ENCODE results near the gene TINAGL1.

The TINAGL1 gene

DNA sequence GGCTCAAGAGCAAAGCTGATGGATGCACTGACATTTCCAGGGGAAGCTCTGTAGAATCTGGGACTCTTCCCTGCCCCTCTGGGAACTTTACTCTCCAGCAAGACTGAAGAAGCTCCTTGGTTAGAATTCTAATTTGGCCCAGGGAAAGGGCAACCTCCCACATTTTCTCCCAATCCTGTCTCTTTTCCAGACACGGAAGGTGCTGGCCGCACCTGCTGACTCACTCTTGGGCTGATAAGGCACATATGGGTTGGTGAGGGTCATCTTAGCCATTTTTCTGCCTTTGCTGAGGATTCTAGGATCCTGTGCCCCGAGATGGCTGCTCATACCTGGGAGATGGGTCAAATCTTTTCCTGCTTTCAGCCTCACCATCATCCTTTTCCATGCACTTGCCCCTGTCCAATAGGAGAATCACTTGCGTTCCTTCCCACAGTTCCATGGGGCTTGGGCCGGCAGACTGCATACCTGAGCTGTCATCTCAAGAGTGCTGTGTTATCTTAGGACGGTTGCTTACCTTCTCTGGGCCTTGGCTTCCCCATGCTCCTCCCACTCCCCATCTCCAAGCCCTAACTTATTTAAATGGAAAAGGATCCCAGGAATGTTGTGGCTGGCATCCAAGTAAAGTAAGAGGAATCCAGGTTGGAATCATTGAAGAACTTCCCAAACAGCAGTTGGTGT lies 1.3 kb downstream of the TINAGL1 start:
- Histone ChIP-seq H3K9ac (ENCODE audit: low read depth, low read length) (no peak overlapping the region), H3K4me3 (ENCODE audit: low read length) (no peak overlapping the region)

GRCh38 chr1:31579374-31579773 lies 3.1 kb downstream of the TINAGL1 start:
- H3K27ac ChIP-seq (ENCODE audit: low read depth, low read length) = no peak overlapping the region; the same call in 1 of the 2 replicates
- peaks cover 9% of the 10 kb centered on the region; the same call in 1 of the 2 replicates for H3K27me3 ChIP-seq (ENCODE audit: insufficient read depth, low read length)
- no peak overlapping the region for H3K9ac ChIP-seq (ENCODE audit: low read depth, low read length)
- H3K36me3 ChIP-seq (ENCODE audit: insufficient read depth, low read length) = no peaks in the 10 kb centered on the region
- H3K9me3 ChIP-seq (ENCODE audit: insufficient read depth, low read depth, low read length) = no peaks in the 10 kb centered on the region
- no peak overlapping the region for H3K4me3 ChIP-seq (ENCODE audit: low read length)
- 28% methylated on average over 2 of the region's 5 CpGs for WGBS
- peaks cover 31% of the 10 kb centered on the region for H3K4me1 ChIP-seq (ENCODE audit: insufficient read depth, low read length)

More for the DNA sequence above, 1.3 kb downstream of the TINAGL1 start:
- Histone ChIP-seq H3K36me3 (ENCODE audit: insufficient read depth, low read length) (no peaks in the 10 kb centered on the region), H3K27me3 (ENCODE audit: insufficient read depth, low read length) (peaks cover 9% of the 10 kb centered on the region; the same call in 1 of the 2 replicates), H3K4me1 (ENCODE audit: insufficient read depth, low read length) (peaks cover 31% of the 10 kb centered on the region), H3K27ac (ENCODE audit: low read depth, low read length) (no peak overlapping the region), H3K9me3 (ENCODE audit: insufficient read depth, low read depth, low read length) (no peaks in the 10 kb centered on the region)
- WGBS = 80% methylated on average over 6 of the region's 6 CpGs

GRCh38 chr1:31580513-31580870 lies 4.2 kb downstream of the TINAGL1 start:
- no peaks in the 10 kb centered on the region for H3K36me3 ChIP-seq (ENCODE audit: insufficient read depth, low read length)
- H3K4me3 ChIP-seq (ENCODE audit: low read length) = no peak overlapping the region
- H3K9me3 ChIP-seq (ENCODE audit: insufficient read depth, low read depth, low read length) = no peaks in the 10 kb centered on the region
- peaks cover 9% of the 10 kb centered on the region; the same call in 1 of the 2 replicates for H3K27me3 ChIP-seq (ENCODE audit: insufficient read depth, low read length)
- peaks cover 25% of the 10 kb centered on the region for H3K4me1 ChIP-seq (ENCODE audit: insufficient read depth, low read length)
- H3K27ac ChIP-seq (ENCODE audit: low read depth, low read length) = no peak overlapping the region
- no peak overlapping the region for H3K9ac ChIP-seq (ENCODE audit: low read depth, low read length)
- 83% methylated on average over 5 of the region's 5 CpGs for WGBS

- 86% methylated on average over 15 of the region's 15 CpGs for WGBS
- no peak overlapping the region for H3K27ac ChIP-seq (ENCODE audit: low read depth, low read length)
- no peak overlapping the region for H3K9ac ChIP-seq (ENCODE audit: low read depth, low read length)
- H3K27me3 ChIP-seq (ENCODE audit: insufficient read depth, low read length) = peaks cover 9% of the 10 kb centered on the region; the same call in 1 of the 2 replicates
- no peaks in the 10 kb centered on the region for H3K36me3 ChIP-seq (ENCODE audit: insufficient read depth, low read length)
- peaks cover 19% of the 10 kb centered on the region for H3K4me1 ChIP-seq (ENCODE audit: insufficient read depth, low read length)
- no peak overlapping the region for H3K4me3 ChIP-seq (ENCODE audit: low read length)
- H3K9me3 ChIP-seq (ENCODE audit: insufficient read depth, low read depth, low read length) = no peaks in the 10 kb centered on the region
These were observed 4.7 kb downstream of the TINAGL1 start for GRCh38 chr1:31580891-31581603.

DNA sequence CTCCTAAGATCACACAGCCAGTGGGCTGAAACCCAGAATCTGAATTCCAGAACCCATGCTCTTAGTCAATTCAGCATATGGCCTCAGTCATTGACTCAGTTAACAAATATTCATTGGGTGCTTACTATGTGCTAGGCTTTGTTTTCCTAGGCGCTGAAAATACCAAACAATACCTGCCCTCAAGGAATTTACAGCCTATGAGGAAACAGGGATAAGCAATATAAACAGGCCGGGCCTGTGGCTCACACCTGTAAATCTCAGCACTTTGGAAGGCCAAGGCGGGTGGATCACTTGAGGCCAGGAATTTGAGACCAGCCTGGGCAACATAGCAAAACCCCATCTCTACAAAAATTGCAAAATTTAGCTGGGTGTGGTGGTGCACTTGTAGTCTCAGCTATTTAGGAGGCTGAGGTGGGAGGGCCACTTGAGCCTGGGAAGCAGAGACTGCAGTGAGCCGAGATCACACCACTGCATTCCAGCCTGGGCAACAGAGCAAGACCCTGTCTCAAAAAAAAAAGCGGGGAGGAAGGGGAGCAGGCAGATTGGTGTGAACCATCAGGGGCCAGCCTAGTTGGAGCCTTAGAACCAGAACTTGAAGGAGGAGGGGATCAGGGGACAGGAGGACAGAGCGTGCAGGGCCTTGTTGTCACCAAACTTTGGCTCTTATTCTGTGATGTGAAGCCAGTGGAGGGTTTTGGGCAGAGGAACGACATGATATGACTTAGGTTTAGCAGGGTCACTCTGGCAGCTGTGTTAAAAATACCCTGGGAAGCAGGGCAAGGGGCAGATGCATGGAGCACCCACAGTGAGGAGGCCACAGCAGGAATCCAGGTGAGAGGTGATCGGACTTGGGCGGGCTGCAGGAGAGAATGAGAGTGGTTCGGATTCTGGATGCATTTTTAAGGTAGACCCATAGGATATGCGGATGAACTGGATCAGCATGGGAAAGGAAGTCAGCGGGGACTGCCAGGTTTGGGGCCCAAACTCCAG lies 5.8 kb downstream of the TINAGL1 start:
- H3K27ac ChIP-seq (ENCODE audit: low read depth, low read length) = no peak overlapping the region
- H3K36me3 ChIP-seq (ENCODE audit: insufficient read depth, low read length) = no peaks in the 10 kb centered on the region
- no peak overlapping the region for H3K9ac ChIP-seq (ENCODE audit: low read depth, low read length)
- WGBS = 70% methylated on average over 12 of the region's 12 CpGs
- H3K27me3 ChIP-seq (ENCODE audit: insufficient read depth, low read length) = peaks cover 4% of the 10 kb centered on the region; the same call in 1 of the 2 replicates
- peaks cover 12% of the 10 kb centered on the region for H3K4me1 ChIP-seq (ENCODE audit: insufficient read depth, low read length)
- no peaks in the 10 kb centered on the region for H3K9me3 ChIP-seq (ENCODE audit: insufficient read depth, low read depth, low read length)
- no peak overlapping the region for H3K4me3 ChIP-seq (ENCODE audit: low read length)

GRCh38 chr1:31583082-31583994 lies 7.0 kb downstream of the TINAGL1 start:
- no peak overlapping the region for H3K4me3 ChIP-seq (ENCODE audit: low read length)
- H3K4me1 ChIP-seq (ENCODE audit: insufficient read depth, low read length) = peaks cover 17% of the 10 kb centered on the region
- peaks cover 4% of the 10 kb centered on the region for H3K27me3 ChIP-seq (ENCODE audit: insufficient read depth, low read length)
- no peaks in the 10 kb centered on the region for H3K9me3 ChIP-seq (ENCODE audit: insufficient read depth, low read depth, low read length)
- no peaks in the 10 kb centered on the region for H3K36me3 ChIP-seq (ENCODE audit: insufficient read depth, low read length)
- no peak overlapping the region for H3K27ac ChIP-seq (ENCODE audit: low read depth, low read length)
- WGBS = 94% methylated on average over 16 of the region's 16 CpGs
- no peak overlapping the region for H3K9ac ChIP-seq (ENCODE audit: low read depth, low read length)

DNA sequence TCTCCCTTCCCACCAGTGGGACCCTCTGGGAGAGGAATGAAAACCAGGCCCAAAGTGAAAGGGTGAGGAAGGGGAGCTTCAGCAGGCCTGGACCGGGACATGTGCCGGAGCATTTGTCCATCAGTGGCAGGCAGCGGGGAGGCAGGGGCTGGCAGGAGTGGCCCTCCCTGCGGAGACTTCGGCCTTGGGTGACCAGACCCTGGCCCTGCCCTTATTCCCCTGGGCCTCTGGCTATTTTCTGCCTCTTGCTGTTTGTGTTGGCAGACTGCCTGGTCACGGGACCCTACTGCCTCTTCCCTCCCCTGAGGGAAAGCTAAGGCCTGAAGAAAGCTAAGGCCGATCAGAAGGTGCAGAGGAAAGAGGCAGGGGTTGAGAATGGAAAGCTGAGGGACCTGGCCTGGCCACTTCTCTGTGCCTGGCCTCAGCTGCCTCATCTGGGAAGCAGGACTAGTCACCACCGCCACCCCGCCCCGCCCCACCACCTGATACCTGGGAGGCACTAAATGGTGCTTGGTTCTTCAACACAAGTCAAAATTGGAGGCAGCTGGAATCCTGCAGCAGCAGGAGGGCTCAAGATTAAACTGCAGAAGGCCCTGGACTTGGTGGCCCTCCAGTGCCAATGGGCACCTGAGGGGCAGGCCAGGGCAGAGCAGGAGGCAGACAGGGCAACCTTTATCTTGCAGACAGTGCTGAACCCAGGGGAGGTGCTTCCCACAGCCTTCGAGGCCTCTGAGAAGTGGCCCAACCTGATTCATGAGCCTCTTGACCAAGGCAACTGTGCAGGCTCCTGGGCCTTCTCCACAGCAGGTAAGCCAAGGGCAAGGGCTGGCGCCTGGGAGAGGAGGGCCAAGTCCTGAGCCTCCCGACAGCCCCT lies 7.9 kb downstream of the TINAGL1 start:
- no peak overlapping the region for H3K4me3 ChIP-seq (ENCODE audit: low read length)
- no peak overlapping the region for H3K9ac ChIP-seq (ENCODE audit: low read depth, low read length)
- H3K36me3 ChIP-seq (ENCODE audit: insufficient read depth, low read length) = no peaks in the 10 kb centered on the region
- no peaks in the 10 kb centered on the region for H3K9me3 ChIP-seq (ENCODE audit: insufficient read depth, low read depth, low read length)
- H3K27me3 ChIP-seq (ENCODE audit: insufficient read depth, low read length) = peaks cover 13% of the 10 kb centered on the region
- H3K4me1 ChIP-seq (ENCODE audit: insufficient read depth, low read length) = peaks cover 21% of the 10 kb centered on the region
- 95% methylated on average over 13 of the region's 13 CpGs for WGBS
- no peak overlapping the region for H3K27ac ChIP-seq (ENCODE audit: low read depth, low read length)

DNA sequence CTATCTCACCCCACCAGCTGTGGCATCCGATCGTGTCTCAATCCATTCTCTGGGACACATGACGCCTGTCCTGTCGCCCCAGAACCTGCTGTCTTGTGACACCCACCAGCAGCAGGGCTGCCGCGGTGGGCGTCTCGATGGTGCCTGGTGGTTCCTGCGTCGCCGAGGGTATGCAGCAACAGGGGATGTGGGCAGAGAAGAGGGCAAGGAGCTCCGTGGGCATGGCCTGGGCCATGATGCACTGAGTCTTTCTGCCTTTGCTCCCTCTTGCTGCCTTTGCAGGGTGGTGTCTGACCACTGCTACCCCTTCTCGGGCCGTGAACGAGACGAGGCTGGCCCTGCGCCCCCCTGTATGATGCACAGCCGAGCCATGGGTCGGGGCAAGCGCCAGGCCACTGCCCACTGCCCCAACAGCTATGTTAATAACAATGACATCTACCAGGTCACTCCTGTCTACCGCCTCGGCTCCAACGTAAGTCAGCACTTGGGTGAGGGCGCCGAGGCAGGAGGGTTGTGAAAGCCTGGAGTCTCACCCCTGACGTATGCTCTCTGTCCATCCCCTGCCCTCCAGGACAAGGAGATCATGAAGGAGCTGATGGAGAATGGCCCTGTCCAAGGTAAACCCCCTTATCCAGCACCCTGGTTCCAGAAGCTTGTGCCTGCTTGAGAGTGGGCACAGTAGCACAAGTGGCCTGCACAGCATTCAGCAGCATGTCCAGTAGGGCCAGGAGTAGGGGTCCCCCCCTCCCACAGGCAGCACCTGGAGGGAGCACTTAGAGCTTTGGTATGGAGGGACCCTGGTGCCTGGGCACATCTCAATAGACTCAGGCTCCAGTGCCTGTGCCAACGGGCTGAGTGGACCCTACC lies 8.8 kb downstream of the TINAGL1 start:
- no peak overlapping the region for H3K27ac ChIP-seq (ENCODE audit: low read depth, low read length)
- no peak overlapping the region for H3K9ac ChIP-seq (ENCODE audit: low read depth, low read length)
- no peak overlapping the region for H3K4me3 ChIP-seq (ENCODE audit: low read length)
- H3K36me3 ChIP-seq (ENCODE audit: insufficient read depth, low read length) = no peaks in the 10 kb centered on the region
- H3K27me3 ChIP-seq (ENCODE audit: insufficient read depth, low read length) = peaks cover 20% of the 10 kb centered on the region
- H3K9me3 ChIP-seq (ENCODE audit: insufficient read depth, low read depth, low read length) = no peaks in the 10 kb centered on the region
- H3K4me1 ChIP-seq (ENCODE audit: insufficient read depth, low read length) = peaks cover 14% of the 10 kb centered on the region
- 95% methylated on average over 27 of the region's 27 CpGs for WGBS

DNA sequence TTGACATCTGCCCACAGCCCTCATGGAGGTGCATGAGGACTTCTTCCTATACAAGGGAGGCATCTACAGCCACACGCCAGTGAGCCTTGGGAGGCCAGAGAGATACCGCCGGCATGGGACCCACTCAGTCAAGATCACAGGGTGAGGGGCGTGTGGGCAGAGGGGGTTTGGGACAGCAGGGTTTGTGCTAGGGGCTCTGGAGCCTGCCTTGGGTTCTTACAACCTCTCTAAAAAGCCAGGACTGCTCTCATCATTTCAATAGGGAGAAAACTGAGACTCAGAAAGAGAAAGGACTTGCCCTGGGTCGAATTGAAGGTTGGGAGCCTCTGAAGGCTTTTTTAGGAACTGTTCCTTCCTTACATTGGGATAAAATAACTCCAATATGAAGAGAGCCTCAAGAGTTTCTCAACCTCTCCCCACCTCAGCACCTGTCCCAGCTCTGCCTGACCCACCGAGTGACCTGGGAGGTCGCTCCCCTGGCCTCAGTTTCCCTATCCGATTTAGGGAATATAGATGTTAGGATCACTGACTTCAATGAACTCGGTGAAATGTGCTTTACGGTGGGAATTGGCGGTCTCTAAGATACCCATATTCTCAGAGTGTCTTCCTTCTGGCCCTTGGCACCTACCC lies 9.5 kb downstream of the TINAGL1 start:
- no peak overlapping the region for H3K9ac ChIP-seq (ENCODE audit: low read depth, low read length)
- no peak overlapping the region for H3K27ac ChIP-seq (ENCODE audit: low read depth, low read length)
- no peaks in the 10 kb centered on the region for H3K9me3 ChIP-seq (ENCODE audit: insufficient read depth, low read depth, low read length)
- H3K36me3 ChIP-seq (ENCODE audit: insufficient read depth, low read length) = no peaks in the 10 kb centered on the region
- 92% methylated on average over 11 of the region's 11 CpGs for WGBS
- peaks cover 13% of the 10 kb centered on the region for H3K4me1 ChIP-seq (ENCODE audit: insufficient read depth, low read length)
- peaks cover 22% of the 10 kb centered on the region for H3K27me3 ChIP-seq (ENCODE audit: insufficient read depth, low read length)
- H3K4me3 ChIP-seq (ENCODE audit: low read length) = no peak overlapping the region

Data from HUES64 (cell line).